ENCODE data around the gene GABRR3.

GRCh38 chr3:97971679-97972567, 63.2 kb downstream of the GABRR3 start, which contains the start of gene RIOX2:
- TF ChIP-seq EZH2 (IDR thresholded peaks at IDR 0.05; ENCODE audit: borderline replicate concordance, low read length) (no peak), CTCF (IDR thresholded peaks at IDR 0.05; ENCODE audit: low read length) (no peak)
